ENCODE results near the gene PHOSPHO1.

DNA sequence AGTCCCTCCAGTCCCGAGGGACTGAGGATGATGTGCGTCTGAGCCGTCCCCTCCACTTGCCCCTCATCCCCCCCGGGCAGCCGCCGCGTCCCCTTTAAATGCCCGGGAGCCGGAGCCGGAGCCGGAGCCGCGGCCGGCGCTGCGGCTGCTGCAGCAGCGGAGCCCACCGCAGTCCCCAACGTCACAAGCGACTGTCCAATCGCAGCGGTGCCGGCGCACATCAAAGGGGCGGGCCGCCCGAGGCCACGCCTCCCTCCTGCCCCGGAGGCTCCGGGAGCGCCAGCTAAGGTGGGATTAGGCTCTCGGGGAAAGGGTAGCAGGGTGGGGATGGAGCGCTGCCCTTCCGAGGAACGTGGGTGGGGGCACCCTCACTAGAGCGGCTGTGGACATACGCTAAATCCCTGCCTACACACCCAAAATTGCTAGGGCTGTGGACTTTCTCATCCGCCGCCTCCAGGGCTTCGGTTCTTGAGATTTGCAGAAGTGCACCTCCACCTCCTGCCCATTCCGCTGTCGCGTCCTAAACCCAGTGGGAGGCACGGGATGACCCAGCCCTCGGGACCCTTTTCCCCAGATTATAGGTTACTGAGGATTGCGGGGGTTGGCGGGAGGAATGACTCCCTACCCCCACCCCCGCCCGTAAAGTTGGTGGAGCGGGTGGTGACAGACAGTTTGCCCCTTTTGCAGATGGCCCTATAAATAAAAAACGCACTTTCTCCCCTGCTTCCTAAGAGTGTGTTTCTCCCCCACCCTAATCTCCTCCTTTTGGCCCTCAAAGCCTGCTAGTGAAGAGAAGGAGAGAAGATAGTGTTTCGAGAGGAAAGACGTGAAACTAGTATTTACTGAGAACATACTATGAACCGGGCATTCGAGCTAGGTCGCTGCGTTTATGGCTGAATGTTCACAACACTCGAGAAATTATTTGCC, at the start of gene PHOSPHO1:
- TF ChIP-seq CTCF (conservative IDR thresholded peaks at IDR 0.05; ENCODE audit: low read depth, low read length) (no peak), EZH2 (IDR thresholded peaks at IDR 0.05; ENCODE audit: borderline replicate concordance, low read depth, low read length, poor library complexity, severe bottlenecking) (no peak)

Measured in A673 (cell line).